H9 (cell line): ENCODE measurements around the gene TMBIM6. TPM values are rescaled to one million over a fixed set of nuclear protein-coding genes. Genes with fewer than 3 reads are reported as not detected.

Source experiments
- DNase-seq: peaks from one replicate; pipeline ENCODE4 v3.0.0-alpha.2; 2017
- H2AFZ ChIP-seq: one replicate; pipeline ENCODE4 v1.6.1; 2013; ENCODE audit warnings: mild to moderate bottlenecking, low read length, control low read depth, moderate library complexity
- H2AK5ac ChIP-seq: 2 replicates; pipeline ENCODE4 v1.6.1; 2013; ENCODE audit warnings: low read length, control low read depth, mixed read lengths; ENCODE audit not compliant: insufficient read length
- H2BK120ac ChIP-seq: one replicate; pipeline ENCODE4 v1.6.1; 2013; ENCODE audit warnings: low read depth, mild to moderate bottlenecking, low read length, control low read depth, inconsistent platforms; ENCODE audit not compliant: poor library complexity, severe bottlenecking
- H2BK12ac ChIP-seq: 2 replicates; pipeline ENCODE4 v1.6.1; 2013; ENCODE audit warnings: low read length, control low read depth, mixed read lengths, low read depth; ENCODE audit not compliant: insufficient read length
- H2BK15ac ChIP-seq: 2 replicates; pipeline ENCODE4 v1.6.1; 2013; ENCODE audit warnings: low read depth, low read length, control low read depth
- H2BK20ac ChIP-seq: one replicate; pipeline ENCODE4 v1.6.1; 2013; ENCODE audit warnings: low read depth, mild to moderate bottlenecking, low read length, control low read depth, inconsistent platforms; ENCODE audit not compliant: poor library complexity, severe bottlenecking
- H2BK5ac ChIP-seq: 2 replicates; pipeline ENCODE4 v1.6.1; 2013; ENCODE audit warnings: low read length, control low read depth, mixed read lengths; ENCODE audit not compliant: insufficient read length
- H3K14ac ChIP-seq: 2 replicates; pipeline ENCODE4 v1.6.1; 2013; ENCODE audit warnings: low read length, control low read depth; ENCODE audit not compliant: insufficient read depth
- H3K18ac ChIP-seq: 2 replicates; pipeline ENCODE4 v1.6.1; 2013; ENCODE audit warnings: low read depth, mild to moderate bottlenecking, mixed read lengths, low read length, control low read depth; ENCODE audit not compliant: insufficient read length
- H3K23ac ChIP-seq: 2 replicates; pipeline ENCODE4 v1.6.1; 2013; ENCODE audit warnings: low read length, control low read depth, mixed read lengths, low read depth; ENCODE audit not compliant: insufficient read length
- H3K23me2 ChIP-seq: 2 replicates; pipeline ENCODE4 v1.6.1; 2013; ENCODE audit warnings: low read depth, mild to moderate bottlenecking, mixed read lengths, low read length, control low read depth; ENCODE audit not compliant: insufficient read length, poor library complexity, severe bottlenecking
- H3K27ac ChIP-seq: 2 replicates; pipeline ENCODE4 v1.5.1; 2013; ENCODE audit warnings: low read length, control low read depth, mixed read lengths, low read depth; ENCODE audit not compliant: insufficient read length
- H3K27me3 ChIP-seq: 2 replicates; pipeline ENCODE4 v1.6.1; 2013; ENCODE audit warnings: low read length, control low read depth, inconsistent platforms; ENCODE audit not compliant: insufficient read depth
- H3K4ac ChIP-seq: 2 replicates; pipeline ENCODE4 v1.6.1; 2013; ENCODE audit warnings: low read depth, mild to moderate bottlenecking, control low read depth, inconsistent platforms, low read length, moderate library complexity
- H3K4me1 ChIP-seq: 2 replicates; pipeline ENCODE4 v1.6.1; 2013; ENCODE audit warnings: low read length, control low read depth, inconsistent platforms; ENCODE audit not compliant: insufficient read depth
- H3K4me2 ChIP-seq: 2 replicates; pipeline ENCODE4 v1.6.1; 2013; ENCODE audit warnings: low read length, control low read depth, mixed read lengths; ENCODE audit not compliant: insufficient read length, insufficient read depth
- H3K56ac ChIP-seq: 2 replicates; pipeline ENCODE4 v1.6.1; 2013; ENCODE audit warnings: low read depth, mild to moderate bottlenecking, mixed read lengths, low read length, control low read depth; ENCODE audit not compliant: insufficient read length
- H3K79me1 ChIP-seq: 2 replicates; pipeline ENCODE4 v1.6.1; 2013; ENCODE audit warnings: low read depth, mild to moderate bottlenecking, moderate library complexity, low read length, control low read depth, inconsistent platforms; ENCODE audit not compliant: insufficient read depth, poor library complexity, severe bottlenecking
- H3K79me2 ChIP-seq: 2 replicates; pipeline ENCODE4 v1.6.1; 2013; ENCODE audit warnings: low read length, control low read depth, inconsistent platforms; ENCODE audit not compliant: insufficient read depth
- H3K9ac ChIP-seq: 2 replicates; pipeline ENCODE4 v1.6.1; 2013; ENCODE audit warnings: low read length, control low read depth, mixed read lengths; ENCODE audit not compliant: insufficient read length; ENCODE audit errors: extremely low read depth
- H3K9me3 ChIP-seq: one replicate; pipeline ENCODE4 v1.6.1; 2013; ENCODE audit warnings: low read depth, low read length, inconsistent platforms; ENCODE audit not compliant: control insufficient read depth
- H3T11ph ChIP-seq: one replicate; pipeline ENCODE4 v1.6.1; 2013; ENCODE audit warnings: mild to moderate bottlenecking, low read length, control low read depth, inconsistent platforms
- H4K20me1 ChIP-seq: one replicate; pipeline ENCODE4 v1.6.1; 2013; ENCODE audit not compliant: control insufficient read depth, insufficient read length, insufficient read depth
- H4K5ac ChIP-seq: 2 replicates; pipeline ENCODE4 v1.6.1; 2013; ENCODE audit warnings: low read depth, mild to moderate bottlenecking, mixed read lengths, low read length, control low read depth; ENCODE audit not compliant: insufficient read length
- H4K8ac ChIP-seq: replicated peaks from 2 replicates; pipeline ENCODE4 v1.6.1; 2013; ENCODE audit warnings: low read length, control low read depth, mixed read lengths, low read depth; ENCODE audit not compliant: insufficient read length
- H4K91ac ChIP-seq: 2 replicates; pipeline ENCODE4 v1.6.1; 2013; ENCODE audit warnings: low read depth, mild to moderate bottlenecking, moderate library complexity, mixed read lengths, low read length, control low read depth; ENCODE audit not compliant: insufficient read length
- H3K27ac Mint-ChIP-seq, 3 experiments: 2 replicates in 2 of 3; 3 replicates in 1 of 3; pipeline ENCODE4 v1.8.0; 2020 to 2021; ENCODE audit warnings: mixed read lengths in 3 of 3, mild to moderate bottlenecking in 1 of 3, moderate library complexity in 1 of 3
- H3K27me3 Mint-ChIP-seq: 2 replicates; pipeline ENCODE4 v1.8.0; 2021; ENCODE audit warnings: low read depth, mild to moderate bottlenecking, moderate library complexity, mixed read lengths
- H3K36me3 Mint-ChIP-seq, 3 experiments: 2 replicates in 2 of 3; 3 replicates in 1 of 3; pipeline ENCODE4 v1.8.0; 2020 to 2021; ENCODE audit warnings: low read depth in 3 of 3, mixed read lengths in 3 of 3; ENCODE audit not compliant: insufficient read depth in 1 of 3
- H3K4me1 Mint-ChIP-seq, 2 experiments: 2 replicates each; pipeline ENCODE4 v1.8.0; 2020; ENCODE audit warnings: mixed read lengths in 2 of 2
- H3K4me3 Mint-ChIP-seq, 2 experiments: 2 replicates in 1 of 2; 3 replicates in 1 of 2; pipeline ENCODE4 v1.8.0; 2020 to 2021; ENCODE audit warnings: mild to moderate bottlenecking in 2 of 2, mixed read lengths in 2 of 2, moderate library complexity in 1 of 2
- H3K9me3 Mint-ChIP-seq, 2 experiments: 2 replicates in 1 of 2; 3 replicates in 1 of 2; pipeline ENCODE4 v1.8.0; 2020; ENCODE audit warnings: mild to moderate bottlenecking in 2 of 2, mixed read lengths in 2 of 2, moderate library complexity in 1 of 2
- WGBS: extraction: QIAGEN DNeasy Blood & Tissue Kit; methylation state at CpG from one replicate; pipeline ENCODE4 v1.1.7; 2013; ENCODE audit warnings: missing lambda C conversion rate, low lambda C conversion rate, mixed read lengths; ENCODE audit not compliant: insufficient read length; ENCODE audit errors: extremely low coverage; 5-methylcytosine and 5-hydroxymethylcytosine counted together
- total RNA-seq: library from RNA; stranded (reverse); gene quantifications from 2 replicates; pipeline ENCODE4 v1.2.1, GENCODE V29; 2021
- TF ChIP-seq, protein P1 (sequence below): fragments of 200-600 bp; sonication (generic); conservative IDR thresholded peaks from 3 replicates; pipeline ENCODE4 v1.8.0; 2021; ENCODE audit warnings: antibody characterized with exemption, mild to moderate bottlenecking

The TMBIM6 gene
- total RNA-seq, 1 experiment from 2014 or later, result 362 TPM

DNA sequence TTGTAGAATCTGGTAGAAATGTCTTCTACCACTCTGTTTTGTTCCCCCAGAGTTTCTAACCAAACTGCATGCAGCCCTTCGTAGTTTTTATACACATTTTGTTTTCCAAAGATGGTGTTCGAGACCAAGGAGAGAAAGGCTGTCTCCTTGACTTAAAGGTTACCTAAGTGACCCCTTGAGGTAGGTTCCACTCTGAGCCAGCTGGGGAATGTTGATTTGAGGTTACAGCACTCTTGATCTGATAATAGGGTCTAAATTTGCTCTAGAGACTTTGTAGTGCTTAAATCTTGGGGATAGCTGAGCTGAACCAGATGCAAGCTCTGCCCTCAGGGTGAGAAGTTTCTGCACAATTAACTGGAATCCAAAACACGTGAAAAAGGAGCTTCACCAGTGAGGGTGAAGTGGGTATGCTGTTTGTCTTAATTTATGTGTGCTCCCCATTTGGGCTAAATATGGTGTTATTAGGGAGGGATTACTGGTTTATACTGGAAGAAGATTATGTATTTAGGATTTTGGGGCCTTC, 3.1 kb downstream of the TMBIM6 start:
- H3K9me3 ChIP-seq, result no peaks in the 10 kb centered on the region
- H3K79me1 ChIP-seq, result no peaks in the 10 kb centered on the region
- Mint-ChIP-seq H3K9me3 (no peaks in the 10 kb centered on the region; a peak in 1 of 5 replicates), H3K4me1 (peaks cover 38 to 40% of the 10 kb centered on the region in 2 experiments), H3K27me3 (peaks cover 2% of the 10 kb centered on the region; the same call in 1 of the 2 replicates), H3K27ac (peak overlapping the region; percentile 4 to 51 (median 23); a peak in 4 of 7 replicates), H3K36me3 (peaks cover 0 to 18% (median 17%) of the 10 kb centered on the region in 3 experiments; a peak in 4 of 7 replicates), H3K4me3 (no peak overlapping the region)
- H3K18ac ChIP-seq, result no peak overlapping the region
- H4K91ac ChIP-seq, result no peak overlapping the region
- H3K9ac ChIP-seq, result no peak overlapping the region
- no peak overlapping the region for H4K8ac ChIP-seq
- TF ChIP-seq, protein P1, sequence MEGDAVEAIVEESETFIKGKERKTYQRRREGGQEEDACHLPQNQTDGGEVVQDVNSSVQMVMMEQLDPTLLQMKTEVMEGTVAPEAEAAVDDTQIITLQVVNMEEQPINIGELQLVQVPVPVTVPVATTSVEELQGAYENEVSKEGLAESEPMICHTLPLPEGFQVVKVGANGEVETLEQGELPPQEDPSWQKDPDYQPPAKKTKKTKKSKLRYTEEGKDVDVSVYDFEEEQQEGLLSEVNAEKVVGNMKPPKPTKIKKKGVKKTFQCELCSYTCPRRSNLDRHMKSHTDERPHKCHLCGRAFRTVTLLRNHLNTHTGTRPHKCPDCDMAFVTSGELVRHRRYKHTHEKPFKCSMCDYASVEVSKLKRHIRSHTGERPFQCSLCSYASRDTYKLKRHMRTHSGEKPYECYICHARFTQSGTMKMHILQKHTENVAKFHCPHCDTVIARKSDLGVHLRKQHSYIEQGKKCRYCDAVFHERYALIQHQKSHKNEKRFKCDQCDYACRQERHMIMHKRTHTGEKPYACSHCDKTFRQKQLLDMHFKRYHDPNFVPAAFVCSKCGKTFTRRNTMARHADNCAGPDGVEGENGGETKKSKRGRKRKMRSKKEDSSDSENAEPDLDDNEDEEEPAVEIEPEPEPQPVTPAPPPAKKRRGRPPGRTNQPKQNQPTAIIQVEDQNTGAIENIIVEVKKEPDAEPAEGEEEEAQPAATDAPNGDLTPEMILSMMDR, result no peak
- no peak overlapping the region for H4K5ac ChIP-seq
- H3K4me2 ChIP-seq, result no peak overlapping the region
- no peak overlapping the region for H3T11ph ChIP-seq
- H3K27me3 ChIP-seq, result no peaks in the 10 kb centered on the region
- peaks cover 52% of the 10 kb centered on the region for H3K79me2 ChIP-seq
- no peak for DNase-seq
- no peak overlapping the region for H2BK12ac ChIP-seq
- peaks cover 3% of the 10 kb centered on the region for H3K23me2 ChIP-seq
- no peak overlapping the region for H3K27ac ChIP-seq
- no peak overlapping the region for H3K4ac ChIP-seq
- no peak overlapping the region for H3K23ac ChIP-seq
- H2BK20ac ChIP-seq, result no peak overlapping the region
- H3K4me1 ChIP-seq, result no peaks in the 10 kb centered on the region
- H2BK5ac ChIP-seq, result no peak overlapping the region
- no peaks in the 10 kb centered on the region for H4K20me1 ChIP-seq
- H2BK15ac ChIP-seq, result no peak overlapping the region
- H2AK5ac ChIP-seq, result no peak overlapping the region
- no peak overlapping the region for H3K14ac ChIP-seq
- no peak overlapping the region for H2BK120ac ChIP-seq
- no peak overlapping the region for H3K56ac ChIP-seq
- no peak overlapping the region for H2AFZ ChIP-seq
- WGBS, result no CpG with 5 or more reads among the region's 3 CpGs
